ENCODE measurements around the gene VWC2.
"Not testable (repeated sequence)": the region's sequence is repeated elsewhere in the genome, so short reads cannot be mapped to it uniquely, and the experiment has no call there.

VWC2 gene

DNA sequence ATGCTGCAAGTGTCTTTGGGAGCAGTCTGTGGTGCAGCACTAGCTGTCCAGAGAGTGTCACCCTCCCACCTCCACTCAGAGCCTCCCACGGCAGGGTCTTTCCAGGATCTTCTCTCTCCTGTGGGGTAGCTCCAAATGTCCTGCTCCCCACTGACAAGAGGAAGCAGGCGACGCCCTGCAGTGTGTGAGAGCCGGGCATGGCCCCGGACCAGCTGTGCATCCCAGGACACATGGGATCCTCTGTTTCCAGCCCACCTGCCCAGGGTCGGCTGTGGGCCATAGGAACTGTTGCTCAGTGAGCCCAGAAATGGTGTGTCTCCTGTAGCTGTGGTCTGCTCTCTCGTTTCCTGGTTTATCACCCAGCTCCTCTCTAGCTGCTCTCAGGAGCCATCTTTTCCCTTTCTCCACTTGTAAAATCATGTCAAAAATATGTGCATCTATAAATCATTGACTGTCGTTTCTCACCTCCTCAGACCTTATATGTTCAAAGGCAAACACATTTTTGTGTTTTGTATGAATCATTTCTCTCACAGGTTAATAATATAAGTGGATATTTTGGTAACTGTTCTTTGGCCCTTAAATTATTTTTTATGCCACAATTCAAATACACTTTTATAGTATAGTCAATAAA lies 74.9 kb downstream of the VWC2 start (continued):
- no peak for TF ChIP-seq ZNF112 (tag by site-specific recombination; IDR thresholded peaks at IDR 0.05)
- no peak for TF ChIP-seq IKZF3 (tag by site-specific recombination; IDR thresholded peaks at IDR 0.05)
- TF ChIP-seq, protein P1, sequence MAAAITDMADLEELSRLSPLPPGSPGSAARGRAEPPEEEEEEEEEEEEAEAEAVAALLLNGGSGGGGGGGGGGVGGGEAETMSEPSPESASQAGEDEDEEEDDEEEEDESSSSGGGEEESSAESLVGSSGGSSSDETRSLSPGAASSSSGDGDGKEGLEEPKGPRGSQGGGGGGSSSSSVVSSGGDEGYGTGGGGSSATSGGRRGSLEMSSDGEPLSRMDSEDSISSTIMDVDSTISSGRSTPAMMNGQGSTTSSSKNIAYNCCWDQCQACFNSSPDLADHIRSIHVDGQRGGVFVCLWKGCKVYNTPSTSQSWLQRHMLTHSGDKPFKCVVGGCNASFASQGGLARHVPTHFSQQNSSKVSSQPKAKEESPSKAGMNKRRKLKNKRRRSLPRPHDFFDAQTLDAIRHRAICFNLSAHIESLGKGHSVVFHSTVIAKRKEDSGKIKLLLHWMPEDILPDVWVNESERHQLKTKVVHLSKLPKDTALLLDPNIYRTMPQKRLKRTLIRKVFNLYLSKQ (tag by site-specific recombination; IDR thresholded peaks at IDR 0.05; ENCODE audit: borderline replicate concordance): no peak
- TF ChIP-seq SCRT2 (tag by site-specific recombination; IDR thresholded peaks at IDR 0.05): no peak
- no peak for TF ChIP-seq ZNF211 (tag by site-specific recombination; IDR thresholded peaks at IDR 0.05; ENCODE audit: low read depth)
- no peak for TF ChIP-seq ZSCAN23 (tag by site-specific recombination; IDR thresholded peaks at IDR 0.05)
- TF ChIP-seq ZNF24 (tag by site-specific recombination; IDR thresholded peaks at IDR 0.05): no peak
- no peak for TF ChIP-seq ZNF146 (tag by site-specific recombination; IDR thresholded peaks at IDR 0.05)

DNA sequence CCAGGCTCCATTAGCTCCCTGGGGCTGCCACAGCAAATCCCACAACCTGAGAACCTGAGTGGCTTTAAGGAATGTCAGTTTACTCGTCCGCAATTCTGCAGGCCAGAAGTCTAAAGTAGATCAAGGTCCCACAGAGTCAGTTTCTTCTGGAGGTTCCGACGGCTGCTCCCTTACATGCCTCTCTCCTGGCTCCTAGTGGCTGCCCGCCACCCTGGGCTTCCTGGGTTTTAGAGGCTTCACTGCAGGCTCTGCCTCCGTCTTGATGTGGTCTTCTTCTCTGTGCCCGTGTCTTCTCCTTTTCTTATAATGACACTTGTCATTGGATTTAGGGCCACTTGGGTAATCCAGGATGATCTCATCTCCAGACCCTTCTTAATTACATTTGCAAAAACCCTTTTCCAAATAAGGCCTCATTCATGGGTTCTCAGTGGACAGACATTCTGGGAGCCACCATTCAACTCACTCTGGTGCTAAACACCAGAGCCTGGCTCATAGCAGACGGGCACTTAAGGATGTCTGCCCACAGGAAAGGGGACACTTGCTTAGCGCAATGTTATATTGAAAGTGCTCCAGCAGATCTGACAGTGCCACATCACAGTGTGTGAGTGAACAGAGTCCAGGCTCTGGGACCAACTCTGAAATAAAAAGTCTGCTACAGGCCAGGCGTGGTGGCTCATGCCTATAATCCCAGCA lies 77.6 kb downstream of the VWC2 start:
- H3K27ac ChIP-seq (ENCODE audit: extremely low read depth, low read depth, low read length): no peak overlapping the region
- no peaks in the 10 kb centered on the region for H3K9me3 ChIP-seq (ENCODE audit: control insufficient read depth, insufficient read depth, low read depth, low read length)
- CTCF ChIA-PET: no interaction called here
- H3K36me3 ChIP-seq (ENCODE audit: control insufficient read depth in 2 of 2, insufficient read depth in 1 of 2, low read length in 2 of 2): no peaks in the 10 kb centered on the region
- H3K4me3 ChIP-seq (ENCODE audit: low read depth, low read length): no peak overlapping the region
- H3K4me1 ChIP-seq (ENCODE audit: control insufficient read depth, insufficient read depth, low read length): no peaks in the 10 kb centered on the region
- POLR2A ChIA-PET: no interaction called here
- TF ChIP-seq ZNF223 (tag by site-specific recombination; IDR thresholded peaks at IDR 0.05) (no peak), ZFP3 (tag by site-specific recombination; IDR thresholded peaks at IDR 0.05; ENCODE audit: low read depth) (no peak), KLF8 (tag by site-specific recombination; IDR thresholded peaks at IDR 0.05) (no peak), ZBTB1 (tag by site-specific recombination; IDR thresholded peaks at IDR 0.05) (no peak), EGR2 (tag by site-specific recombination; IDR thresholded peaks at IDR 0.05; ENCODE audit: low read depth) (no peak), ZNF837 (tag by site-specific recombination; IDR thresholded peaks at IDR 0.05) (no peak), ZNF311 (tag by site-specific recombination; IDR thresholded peaks at IDR 0.05; ENCODE audit: borderline replicate concordance) (no peak), ZFP41 (tag by site-specific recombination; IDR thresholded peaks at IDR 0.05; ENCODE audit: borderline replicate concordance) (no peak)

DNA sequence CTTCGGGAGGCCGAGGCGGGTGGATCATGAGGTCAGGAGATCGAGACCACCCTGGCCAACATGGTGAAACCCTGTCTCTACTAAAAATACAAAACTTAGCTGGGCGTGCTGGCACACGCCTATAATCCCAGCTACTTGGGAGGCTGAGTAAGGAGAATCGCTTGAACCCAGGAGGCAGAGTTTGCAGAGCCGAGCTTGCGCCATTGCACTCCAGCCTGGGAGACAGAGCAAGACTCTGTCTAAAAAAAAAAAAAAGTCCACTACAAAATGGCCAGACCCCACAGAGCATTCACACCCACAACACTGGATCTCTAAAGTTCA lies 78.1 kb downstream of the VWC2 start:
- H3K4me3 ChIP-seq (ENCODE audit: low read depth, low read length); POLR2A ChIA-PET; H3K36me3 ChIP-seq (ENCODE audit: control insufficient read depth in 2 of 2, insufficient read depth in 1 of 2, low read length in 2 of 2); H3K9me3 ChIP-seq (ENCODE audit: control insufficient read depth, insufficient read depth, low read depth, low read length); H3K27ac ChIP-seq (ENCODE audit: extremely low read depth, low read depth, low read length); H3K4me1 ChIP-seq (ENCODE audit: control insufficient read depth, insufficient read depth, low read length): not testable (repeated sequence)
- CTCF ChIA-PET: interaction anchor here (0.6 to 0.7 kb wide), 2 partner anchors 55 to 1907 kb away, joined by 3 read pairs; no protein-coding TSS in a partner anchor

DNA sequence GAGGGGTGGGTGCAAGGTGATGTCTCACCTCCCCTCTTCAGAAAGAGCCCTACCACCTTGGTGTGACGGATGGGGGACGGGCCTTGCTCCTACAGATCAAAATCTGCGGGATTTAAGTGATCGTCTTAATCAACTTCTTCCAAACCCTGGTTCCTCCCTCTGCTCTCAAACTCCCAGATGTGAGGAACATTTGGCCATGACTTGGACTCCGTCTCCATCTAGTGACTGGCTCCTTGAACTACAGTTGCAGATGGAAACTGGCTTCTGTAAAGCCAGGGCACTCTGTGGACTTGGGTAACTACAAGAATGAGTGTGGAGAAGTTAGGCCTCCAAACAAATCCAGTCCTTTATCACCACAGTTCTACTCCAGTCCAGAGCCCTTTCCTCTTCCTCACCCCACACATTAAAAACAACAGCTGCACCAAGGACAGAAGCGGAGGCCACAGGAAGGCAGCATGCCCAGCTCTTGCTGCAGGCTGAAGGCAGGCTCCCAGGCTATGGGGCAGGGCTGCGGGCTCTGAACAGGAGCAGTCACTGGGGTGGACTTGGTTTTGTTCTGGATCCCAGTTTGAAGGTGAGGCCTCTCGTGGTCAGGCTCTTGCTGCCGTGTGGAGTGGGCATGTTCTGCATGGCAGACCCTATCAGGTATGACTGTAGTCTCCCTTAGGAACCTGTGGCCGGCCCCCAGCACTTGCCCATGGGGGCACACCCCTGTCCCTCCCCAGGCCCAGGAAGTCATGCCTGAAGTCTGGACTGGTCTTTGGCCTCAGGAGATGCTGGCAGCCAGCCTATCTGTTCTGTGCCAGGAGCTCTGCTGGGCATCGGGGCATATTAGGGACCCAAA lies 79.4 kb downstream of the VWC2 start:
- CTCF ChIA-PET: interaction anchor here (0.5 to 0.8 kb wide), 4 partner anchors 14 to 276 kb away, joined by 3 read pairs; no protein-coding TSS in a partner anchor
- Histone ChIP-seq H3K27ac (ENCODE audit: extremely low read depth, low read depth, low read length) (no peak overlapping the region), H3K4me3 (ENCODE audit: low read depth, low read length) (no peak overlapping the region), H3K9me3 (ENCODE audit: control insufficient read depth, insufficient read depth, low read depth, low read length) (no peaks in the 10 kb centered on the region), H3K4me1 (ENCODE audit: control insufficient read depth, insufficient read depth, low read length) (no peaks in the 10 kb centered on the region), H3K36me3 (ENCODE audit: control insufficient read depth in 2 of 2, insufficient read depth in 1 of 2, low read length in 2 of 2) (no peaks in the 10 kb centered on the region)
- POLR2A ChIA-PET: no interaction called here
- TF ChIP-seq ZNF654 (tag by site-specific recombination; IDR thresholded peaks at IDR 0.05; ENCODE audit: low read depth) (peak; percentile 80), YY2 (tag by site-specific recombination; IDR thresholded peaks at IDR 0.05) (no peak)

Measured in HEK293 (cell line).